GM06990 (cell line): ENCODE measurements around the gene PRKCA.

Experiments used
- DNase-seq: peaks from one replicate; pipeline ENCODE4 v3.0.0-alpha.2; 2011; ENCODE audit not compliant: insufficient read length; ENCODE audit errors: extremely low read depth
- H3K27me3 ChIP-seq: replicated peaks from 2 replicates; pipeline ENCODE4 v1.6.0; 2011; ENCODE audit warnings: low read length; ENCODE audit not compliant: control insufficient read depth, insufficient read depth
- H3K36me3 ChIP-seq: 2 replicates; pipeline ENCODE4 v1.5.1; 2011; ENCODE audit warnings: low read length; ENCODE audit not compliant: control insufficient read depth, insufficient read depth
- H3K4me3 ChIP-seq: replicated peaks from 2 replicates; pipeline ENCODE4 v1.5.1; 2011; ENCODE audit warnings: low read depth, mild to moderate bottlenecking, control low read depth, low read length
- CTCF ChIP-seq: IDR thresholded peaks from 2 replicates; pipeline ENCODE4 v1.5.1; 2011; ENCODE audit warnings: low read length, control low read depth, mild to moderate bottlenecking, inconsistent platforms; ENCODE audit not compliant: insufficient read depth, poor library complexity, severe bottlenecking

Gene PRKCA

GRCh38 chr17:66555605-66556004, 253.2 kb downstream of the PRKCA start:
- Histone ChIP-seq H3K4me3 (no peak overlapping the region), H3K27me3 (no peaks in the 10 kb centered on the region; the same call in 1 of the 2 replicates), H3K36me3 (no peaks in the 10 kb centered on the region)
- TF ChIP-seq CTCF: no peak
- DNase-seq: no peak

DNA sequence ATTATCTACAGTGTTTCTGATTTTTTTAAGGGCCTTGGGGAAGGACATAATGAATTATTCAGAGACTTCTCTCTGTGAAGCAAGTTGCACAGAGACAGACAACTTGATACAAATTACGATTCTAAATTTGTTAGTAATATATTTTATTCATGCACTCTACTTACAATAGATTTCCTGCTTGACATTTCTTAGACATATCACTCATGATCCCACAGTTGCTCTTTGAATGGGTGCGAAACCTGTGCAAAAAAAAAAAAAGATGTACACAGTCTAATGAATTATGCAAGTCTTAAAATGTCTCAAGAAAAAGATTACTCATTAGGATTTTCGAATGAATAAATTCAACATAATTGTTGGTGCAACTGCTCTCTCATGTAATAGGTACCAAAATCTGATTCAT, 254.8 kb downstream of the PRKCA start:
- Histone ChIP-seq H3K27me3 (no peaks in the 10 kb centered on the region; the same call in 1 of the 2 replicates), H3K36me3 (no peaks in the 10 kb centered on the region), H3K4me3 (no peak overlapping the region)
- DNase-seq: no peak
- TF ChIP-seq CTCF: no peak

- H3K27me3 ChIP-seq: no peaks in the 10 kb centered on the region; the same call in 1 of the 2 replicates
- TF ChIP-seq CTCF: no peak
- no peak for DNase-seq
- no peak overlapping the region for H3K4me3 ChIP-seq
- no peaks in the 10 kb centered on the region for H3K36me3 ChIP-seq
Observed at GRCh38 chr17:66557886-66558285, 255.5 kb downstream of the PRKCA start.

DNA sequence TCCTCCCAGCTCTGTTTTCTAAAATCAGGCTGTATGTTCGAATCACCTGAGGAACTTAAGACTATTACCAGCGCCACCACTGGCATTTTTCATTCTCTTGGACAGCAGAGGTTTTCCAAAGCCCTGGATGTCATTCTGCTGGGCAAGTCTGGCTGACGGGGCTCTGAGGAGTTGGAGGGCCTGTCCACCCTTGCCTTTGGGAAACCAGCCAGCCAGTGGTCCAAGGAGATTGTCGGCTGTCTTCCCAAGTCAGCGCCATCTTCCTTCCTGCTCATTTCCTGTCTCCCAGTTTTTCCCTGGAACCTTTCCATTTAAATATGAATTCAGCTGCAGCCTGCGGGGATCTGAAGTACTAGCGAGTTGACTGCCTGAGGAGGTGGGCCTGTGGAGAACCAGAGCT, 258.3 kb downstream of the PRKCA start:
- H3K36me3 ChIP-seq: no peaks in the 10 kb centered on the region
- no peak for DNase-seq

GRCh38 chr17:66562119-66562518, 259.7 kb downstream of the PRKCA start:
- DNase-seq: no peak
- no peak for TF ChIP-seq CTCF
- H3K36me3 ChIP-seq: no peaks in the 10 kb centered on the region
- no peak overlapping the region for H3K4me3 ChIP-seq
- no peaks in the 10 kb centered on the region; the same call in 1 of the 2 replicates for H3K27me3 ChIP-seq

More for the DNA sequence above, 258.3 kb downstream of the PRKCA start:
- Histone ChIP-seq H3K27me3 (no peaks in the 10 kb centered on the region; the same call in 1 of the 2 replicates), H3K4me3 (no peak overlapping the region)
- no peak for TF ChIP-seq CTCF

GRCh38 chr17:66564992-66565465, 262.6 kb downstream of the PRKCA start:
- no peak overlapping the region for H3K4me3 ChIP-seq
- DNase-seq: no peak

More at GRCh38 chr17:66564992-66565465, 262.6 kb downstream of the PRKCA start:
- Histone ChIP-seq H3K27me3 (no peaks in the 10 kb centered on the region), H3K36me3 (no peaks in the 10 kb centered on the region)
- no peak for TF ChIP-seq CTCF
